HG03280 (cell line): ENCODE results near the gene IGF2BP3.
"Not testable (repeated sequence)": the region's sequence is repeated elsewhere in the genome, so short reads cannot be mapped to it uniquely, and the experiment has no call there.

ENCODE experiments used
- ATAC-seq: cut with Tn5 transposase; IDR thresholded peaks from one replicate; pipeline ENCODE4 v1.9.1; 2021; ENCODE audit warnings: mild to moderate bottlenecking, moderate library complexity; ENCODE audit not compliant: unreplicated experiment

IGF2BP3 gene

GRCh38 chr7:23470330-23471105 lies at the start of gene IGF2BP3:
IGF2BP3 (minus strand) TSS chr7:23470491; CDS start chr7:23470110, 381 bp downstream.
- ATAC-seq: no peak

GRCh38 chr7:23514755-23515154 lies 44.5 kb upstream of the IGF2BP3 start:
- peak; percentile 48 for ATAC-seq

GRCh38 chr7:23513746-23514145 lies 43.5 kb upstream of the IGF2BP3 start:
- ATAC-seq: not testable (repeated sequence)

GRCh38 chr7:23494009-23494408 lies 23.7 kb upstream of the IGF2BP3 start:
- no peak for ATAC-seq

- no peak for ATAC-seq
Measured at GRCh38 chr7:23491502-23491901, 21.2 kb upstream of the IGF2BP3 start.

- peak; percentile 75 for ATAC-seq
Measured at GRCh38 chr7:23490357-23491135, 20.3 kb upstream of the IGF2BP3 start.

GRCh38 chr7:23488714-23489113 lies 18.4 kb upstream of the IGF2BP3 start:
- not testable (repeated sequence) for ATAC-seq

GRCh38 chr7:23487670-23488069 lies 17.4 kb upstream of the IGF2BP3 start:
- no peak for ATAC-seq

GRCh38 chr7:23486002-23486773 lies 15.9 kb upstream of the IGF2BP3 start:
- no peak for ATAC-seq

GRCh38 chr7:23482686-23483085 lies 12.4 kb upstream of the IGF2BP3 start:
- ATAC-seq: no peak

- no peak for ATAC-seq
Measured at GRCh38 chr7:23477962-23478866, 7.9 kb upstream of the IGF2BP3 start.

- ATAC-seq: no peak
Measured at GRCh38 chr7:23477157-23477499, 6.8 kb upstream of the IGF2BP3 start.

- no peak for ATAC-seq
Measured at GRCh38 chr7:23476286-23477156, 6.2 kb upstream of the IGF2BP3 start.

GRCh38 chr7:23475576-23475839 lies 5.2 kb upstream of the IGF2BP3 start:
- no peak for ATAC-seq

- ATAC-seq: no peak
Measured at GRCh38 chr7:23474829-23475575, 4.7 kb upstream of the IGF2BP3 start.

- ATAC-seq: peak; percentile 67
Measured at GRCh38 chr7:23474094-23474828, 4.0 kb upstream of the IGF2BP3 start.

GRCh38 chr7:23473844-23474093 lies 3.5 kb upstream of the IGF2BP3 start:
- no peak for ATAC-seq

- ATAC-seq: no peak
Measured at GRCh38 chr7:23472956-23473843, 2.9 kb upstream of the IGF2BP3 start.
